WTC11 (cell line): ENCODE results near the gene PLD5. TPM values are rescaled to one million over a fixed set of nuclear protein-coding genes. Genes with fewer than 3 reads are reported as not detected.
A peak's percentile ranks its signal among the peaks of the same experiment; 100 is the strongest.

Source experiments
- ATAC-seq: fragments of 200-7000 bp; cut with Tn5 transposase; 2 replicates; pipeline ENCODE4 v1.10.0; 2021; ENCODE audit warnings: mild to moderate bottlenecking, moderate library complexity
- CTCF ChIA-PET: fragments of 300-600 bp; sonication (Branson Sonifier 250); formaldehyde crosslinking; loops from one replicate; lab custom pipeline; 2021; ENCODE audit warnings: antibody characterized with exemption; lab: Charles Lee
- POLR2A ChIA-PET: fragments of 350-600 bp; sonication (Branson Sonifier 250); formaldehyde crosslinking; loops from one replicate; lab custom pipeline; 2021; ENCODE audit warnings: antibody characterized with exemption; lab: Charles Lee
- DNase-seq: peaks from one replicate; pipeline ENCODE4 v3.0.0; 2021; ENCODE audit warnings: low spot score
- H3K27ac Mint-ChIP-seq: 2 replicates; pipeline ENCODE4 v1.8.0; 2021; ENCODE audit warnings: mixed read lengths
- H3K27me3 Mint-ChIP-seq: 2 replicates; pipeline ENCODE4 v1.8.0; 2021; ENCODE audit warnings: low read depth, mild to moderate bottlenecking, moderate library complexity, mixed read lengths
- H3K36me3 Mint-ChIP-seq: 2 replicates; pipeline ENCODE4 v1.8.0; 2021; ENCODE audit warnings: mixed read lengths
- H3K4me1 Mint-ChIP-seq: 2 replicates; pipeline ENCODE4 v1.8.0; 2022; ENCODE audit warnings: mixed read lengths
- H3K4me3 Mint-ChIP-seq: 2 replicates; pipeline ENCODE4 v1.8.0; 2021; ENCODE audit warnings: mild to moderate bottlenecking, moderate library complexity, mixed read lengths
- H3K9me3 Mint-ChIP-seq: 2 replicates; pipeline ENCODE4 v1.8.0; 2021; ENCODE audit warnings: mixed read lengths
- ATF1 ChIP-seq: sonication (generic); formaldehyde crosslinking; IDR thresholded peaks from 2 replicates; pipeline ENCODE4 v1.8.1; 2023; ENCODE audit warnings: mild to moderate bottlenecking, moderate library complexity, missing genetic modification reagents
- CTCF ChIP-seq: fragments of 200-600 bp; IDR thresholded peaks from 2 replicates; pipeline ENCODE4 v1.8.0; 2022; ENCODE audit warnings: antibody characterized with exemption
- E2F4 ChIP-seq: sonication (generic); formaldehyde crosslinking; IDR thresholded peaks from 2 replicates; pipeline ENCODE4 v1.8.1; 2022; ENCODE audit warnings: low read depth, mild to moderate bottlenecking, moderate library complexity, missing genetic modification reagents, borderline replicate concordance
- ETV6 ChIP-seq: sonication (generic); formaldehyde crosslinking; IDR thresholded peaks from 2 replicates; pipeline ENCODE4 v1.8.1; 2022; ENCODE audit warnings: mild to moderate bottlenecking, missing genetic modification reagents
- FOXP1 ChIP-seq: sonication (generic); formaldehyde crosslinking; IDR thresholded peaks from 2 replicates; pipeline ENCODE4 v1.8.0; 2022; ENCODE audit warnings: missing genetic modification reagents, mild to moderate bottlenecking, moderate library complexity, borderline replicate concordance
- HMGA2 ChIP-seq: fragments of 250-450 bp; sonication (Bioruptor Pico); IDR thresholded peaks from 2 replicates; pipeline ENCODE4 v1.4.0; 2021; ENCODE audit warnings: mild to moderate bottlenecking, moderate library complexity
- IRF2 ChIP-seq: sonication (generic); formaldehyde crosslinking; IDR thresholded peaks from 2 replicates; pipeline ENCODE4 v1.8.0; 2022; ENCODE audit warnings: low read depth, missing genetic modification reagents, borderline replicate concordance
- JUN ChIP-seq: sonication (generic); formaldehyde crosslinking; IDR thresholded peaks from 2 replicates; pipeline ENCODE4 v1.8.0; 2023; ENCODE audit warnings: mild to moderate bottlenecking, missing genetic modification reagents
- NR1H2 ChIP-seq: sonication (generic); formaldehyde crosslinking; IDR thresholded peaks from 2 replicates; pipeline ENCODE4 v1.9.0; 2021; ENCODE audit warnings: mild to moderate bottlenecking, moderate library complexity, missing genetic modification reagents
- TEAD1 ChIP-seq: sonication (generic); formaldehyde crosslinking; IDR thresholded peaks from 2 replicates; pipeline ENCODE4 v1.8.0; 2022; ENCODE audit warnings: mild to moderate bottlenecking, missing genetic modification reagents
- ZNF121 ChIP-seq: sonication (generic); formaldehyde crosslinking; IDR thresholded peaks from 2 replicates; pipeline ENCODE4 v1.8.0; 2023; ENCODE audit warnings: missing genetic modification reagents
- ZNF138 ChIP-seq: sonication (generic); formaldehyde crosslinking; conservative IDR thresholded peaks from 2 replicates; pipeline ENCODE4 v1.8.1; 2022; ENCODE audit warnings: mild to moderate bottlenecking, moderate library complexity, missing genetic modification reagents
- ZNF219 ChIP-seq: sonication (generic); formaldehyde crosslinking; IDR thresholded peaks from 2 replicates; pipeline ENCODE4 v1.8.0; 2023; ENCODE audit warnings: missing genetic modification reagents, mild to moderate bottlenecking, borderline replicate concordance
- ZNF232 ChIP-seq: sonication (generic); formaldehyde crosslinking; IDR thresholded peaks from 2 replicates; pipeline ENCODE4 v1.8.0; 2022; ENCODE audit warnings: mild to moderate bottlenecking, missing genetic modification reagents
- ZNF532 ChIP-seq: fragments of 250-450 bp; sonication (Bioruptor Pico); IDR thresholded peaks from 2 replicates; pipeline ENCODE4 v1.9.0; 2021; ENCODE audit warnings: mild to moderate bottlenecking, borderline replicate concordance
- total RNA-seq: library from RNA; stranded (reverse); gene quantifications from 3 replicates; pipeline ENCODE4 v1.2.3, GENCODE V29; 2021
- TF ChIP-seq, protein P1 (sequence below): sonication (generic); formaldehyde crosslinking; IDR thresholded peaks from 2 replicates; pipeline ENCODE4 v1.8.0; 2022; ENCODE audit warnings: mild to moderate bottlenecking, missing genetic modification reagents
- TF ChIP-seq, protein P2 (sequence below): fragments of 250-450 bp; sonication (Bioruptor Pico); IDR thresholded peaks from 2 replicates; pipeline ENCODE4 v2.1.2; 2022; ENCODE audit warnings: mild to moderate bottlenecking, moderate library complexity

The PLD5 gene
- total RNA-seq, 1 experiment from 2014 or later, result 6.4 TPM

GRCh38 chr1:242534753-242535152, 10.3 kb upstream of the PLD5 start (continued):
- TF ChIP-seq ZNF532, result no peak
- no peak for TF ChIP-seq JUN (CRISPR knock-in tag)
- TF ChIP-seq NR1H2, result no peak
- TF ChIP-seq ETV6, result no peak
- no peak for TF ChIP-seq ZNF219 (CRISPR knock-in tag)
- TF ChIP-seq, protein P1, sequence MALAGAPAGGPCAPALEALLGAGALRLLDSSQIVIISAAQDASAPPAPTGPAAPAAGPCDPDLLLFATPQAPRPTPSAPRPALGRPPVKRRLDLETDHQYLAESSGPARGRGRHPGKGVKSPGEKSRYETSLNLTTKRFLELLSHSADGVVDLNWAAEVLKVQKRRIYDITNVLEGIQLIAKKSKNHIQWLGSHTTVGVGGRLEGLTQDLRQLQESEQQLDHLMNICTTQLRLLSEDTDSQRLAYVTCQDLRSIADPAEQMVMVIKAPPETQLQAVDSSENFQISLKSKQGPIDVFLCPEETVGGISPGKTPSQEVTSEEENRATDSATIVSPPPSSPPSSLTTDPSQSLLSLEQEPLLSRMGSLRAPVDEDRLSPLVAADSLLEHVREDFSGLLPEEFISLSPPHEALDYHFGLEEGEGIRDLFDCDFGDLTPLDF (CRISPR knock-in tag), result no peak

DNA sequence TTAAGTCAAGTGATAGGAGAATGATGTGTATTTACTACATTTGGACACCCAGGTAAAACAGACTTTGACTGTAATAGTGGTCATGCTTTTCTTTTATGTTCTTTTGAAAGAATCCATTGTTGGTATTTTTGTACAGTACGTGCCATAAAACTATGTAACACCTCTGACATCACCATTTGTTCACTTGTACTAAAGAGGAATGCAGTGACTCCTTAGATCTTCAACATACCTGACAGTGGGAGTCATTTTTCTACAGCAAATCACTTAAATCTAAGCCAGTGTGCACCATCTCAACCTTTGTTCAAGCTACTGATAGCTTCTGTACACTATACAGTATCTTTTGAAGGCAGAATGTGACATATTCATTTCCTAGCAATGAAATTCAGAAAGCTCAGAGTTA, 6.3 kb upstream of the PLD5 start:
- Mint-ChIP-seq H3K27me3 (peaks cover 18% of the 10 kb centered on the region), H3K4me3 (no peak overlapping the region), H3K27ac (no peak overlapping the region), H3K36me3 (no peaks in the 10 kb centered on the region), H3K9me3 (peaks cover 4% of the 10 kb centered on the region; the same call in 1 of the 2 replicates), H3K4me1 (peaks cover 8% of the 10 kb centered on the region)
- ATAC-seq (no peak), DNase-seq (no peak)
- CTCF ChIA-PET, result no interaction called here
- TF ChIP-seq E2F4 (CRISPR knock-in tag), result no peak
- TF ChIP-seq ZNF232 (CRISPR knock-in tag), result no peak
- no peak for TF ChIP-seq ZNF219 (CRISPR knock-in tag)
- TF ChIP-seq TEAD1 (CRISPR knock-in tag), result no peak
- no peak for TF ChIP-seq ZNF138 (CRISPR knock-in tag)
- TF ChIP-seq ZNF532, result no peak
- no peak for TF ChIP-seq IRF2 (CRISPR knock-in tag)
- TF ChIP-seq FOXP1, result no peak
- TF ChIP-seq ATF1 (CRISPR knock-in tag), result no peak
- POLR2A ChIA-PET, result no interaction called here

- no peak overlapping the region for H3K27ac Mint-ChIP-seq
Measured at GRCh38 chr1:242525769-242526168, 1.3 kb upstream of the PLD5 start.

More at GRCh38 chr1:242525769-242526168, 1.3 kb upstream of the PLD5 start:
- peaks cover 18% of the 10 kb centered on the region for H3K4me1 Mint-ChIP-seq
- no peak for DNase-seq
- H3K36me3 Mint-ChIP-seq, result no peaks in the 10 kb centered on the region
- no peaks in the 10 kb centered on the region for H3K9me3 Mint-ChIP-seq
- CTCF ChIA-PET, result no interaction called here
- TF ChIP-seq ZNF121 (CRISPR knock-in tag) (no peak), CTCF (no peak), HMGA2 (CRISPR knock-in tag) (no peak)
- TF ChIP-seq, protein P2, sequence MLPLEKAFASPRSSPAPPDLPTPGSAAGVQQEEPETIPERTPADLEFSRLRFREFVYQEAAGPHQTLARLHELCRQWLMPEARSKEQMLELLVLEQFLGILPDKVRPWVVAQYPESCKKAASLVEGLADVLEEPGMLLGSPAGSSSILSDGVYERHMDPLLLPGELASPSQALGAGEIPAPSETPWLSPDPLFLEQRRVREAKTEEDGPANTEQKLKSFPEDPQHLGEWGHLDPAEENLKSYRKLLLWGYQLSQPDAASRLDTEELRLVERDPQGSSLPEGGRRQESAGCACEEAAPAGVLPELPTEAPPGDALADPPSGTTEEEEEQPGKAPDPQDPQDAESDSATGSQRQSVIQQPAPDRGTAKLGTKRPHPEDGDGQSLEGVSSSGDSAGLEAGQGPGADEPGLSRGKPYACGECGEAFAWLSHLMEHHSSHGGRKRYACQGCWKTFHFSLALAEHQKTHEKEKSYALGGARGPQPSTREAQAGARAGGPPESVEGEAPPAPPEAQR (CRISPR knock-in tag), result no peak
- ATAC-seq, result no peak
- peaks cover 39% of the 10 kb centered on the region for H3K27me3 Mint-ChIP-seq
- peak overlapping the region; percentile 81 for H3K4me3 Mint-ChIP-seq
- POLR2A ChIA-PET, result no interaction called here
